ENCODE data around the gene BET1.

DNA sequence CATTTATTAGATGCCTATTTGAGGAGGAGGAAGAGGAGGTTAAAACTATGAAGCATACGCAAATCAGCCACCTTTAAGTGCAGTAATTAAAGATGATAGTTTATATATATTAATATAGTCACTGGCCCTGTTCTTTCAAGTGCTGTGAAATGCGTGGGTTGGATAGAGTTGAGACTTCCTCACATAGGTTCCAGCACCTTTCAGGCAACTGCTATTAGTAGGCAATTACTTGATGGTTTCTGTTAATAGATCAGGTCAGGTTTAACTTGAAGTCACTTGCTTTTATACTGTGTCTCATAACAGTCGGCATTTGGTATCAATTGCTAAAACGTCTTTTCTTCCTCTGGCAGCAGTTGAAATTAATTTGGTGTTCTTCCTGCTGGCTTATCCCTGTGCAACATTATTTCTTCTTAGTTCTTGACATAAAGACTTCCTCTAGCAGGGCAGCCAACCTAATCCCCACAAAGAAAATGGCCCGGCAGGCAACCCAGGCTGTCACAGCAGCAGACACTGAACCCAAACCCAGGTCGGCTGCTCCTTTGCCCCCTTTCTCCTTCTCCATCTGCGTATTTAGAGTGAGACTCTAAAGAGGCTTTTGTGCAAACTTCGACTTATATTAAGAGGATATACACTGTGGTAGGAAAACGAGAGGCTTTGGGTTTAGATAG is 35.3 kb upstream of the BET1 start:
- no peak for TF ChIP-seq SNAI2 (CRISPR knock-in tag; IDR thresholded peaks at IDR 0.05)
- no peak for TF ChIP-seq ISL1 (CRISPR knock-in tag; IDR thresholded peaks at IDR 0.05)
- no peak for TF ChIP-seq ARNTL (CRISPR knock-in tag; IDR thresholded peaks at IDR 0.05; ENCODE audit: borderline replicate concordance, low read depth)
- no peak for TF ChIP-seq ZNF565 (CRISPR knock-in tag; conservative IDR thresholded peaks at IDR 0.05; ENCODE audit: low read depth)
- no peak for TF ChIP-seq RARB (CRISPR knock-in tag; IDR thresholded peaks at IDR 0.05)
- TF ChIP-seq TCF4 (CRISPR knock-in tag; IDR thresholded peaks at IDR 0.05; ENCODE audit: borderline replicate concordance): no peak
- TF ChIP-seq ZNF70 (CRISPR knock-in tag; IDR thresholded peaks at IDR 0.05): no peak
- TF ChIP-seq, protein P1, sequence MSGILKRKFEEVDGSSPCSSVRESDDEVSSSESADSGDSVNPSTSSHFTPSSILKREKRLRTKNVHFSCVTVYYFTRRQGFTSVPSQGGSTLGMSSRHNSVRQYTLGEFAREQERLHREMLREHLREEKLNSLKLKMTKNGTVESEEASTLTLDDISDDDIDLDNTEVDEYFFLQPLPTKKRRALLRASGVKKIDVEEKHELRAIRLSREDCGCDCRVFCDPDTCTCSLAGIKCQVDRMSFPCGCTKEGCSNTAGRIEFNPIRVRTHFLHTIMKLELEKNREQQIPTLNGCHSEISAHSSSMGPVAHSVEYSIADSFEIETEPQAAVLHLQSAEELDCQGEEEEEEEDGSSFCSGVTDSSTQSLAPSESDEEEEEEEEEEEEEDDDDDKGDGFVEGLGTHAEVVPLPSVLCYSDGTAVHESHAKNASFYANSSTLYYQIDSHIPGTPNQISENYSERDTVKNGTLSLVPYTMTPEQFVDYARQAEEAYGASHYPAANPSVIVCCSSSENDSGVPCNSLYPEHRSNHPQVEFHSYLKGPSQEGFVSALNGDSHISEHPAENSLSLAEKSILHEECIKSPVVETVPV (CRISPR knock-in tag; IDR thresholded peaks at IDR 0.05): no peak
- TF ChIP-seq CREB5 (CRISPR knock-in tag; IDR thresholded peaks at IDR 0.05; ENCODE audit: low read depth): no peak
- no peak for TF ChIP-seq PATZ1 (CRISPR knock-in tag; IDR thresholded peaks at IDR 0.05; ENCODE audit: borderline replicate concordance)
- no peak for TF ChIP-seq ZFP30 (CRISPR knock-in tag; IDR thresholded peaks at IDR 0.05)
- TF ChIP-seq BACH2 (CRISPR knock-in tag; IDR thresholded peaks at IDR 0.05; ENCODE audit: borderline replicate concordance): no peak
- TF ChIP-seq POU6F1 (CRISPR knock-in tag; IDR thresholded peaks at IDR 0.05; ENCODE audit: borderline replicate concordance, low read depth): no peak
- TF ChIP-seq CSDC2 (CRISPR knock-in tag; IDR thresholded peaks at IDR 0.05): no peak
